HG03045 (cell line): ENCODE data around the gene NCAM2.
"Not testable (repeated sequence)": the region's sequence is repeated elsewhere in the genome, so short reads cannot be mapped to it uniquely, and the experiment has no call there.

Experiments
- ATAC-seq: cut with Tn5 transposase; IDR thresholded peaks from one replicate; pipeline ENCODE4 v1.9.1; 2021; ENCODE audit warnings: mild to moderate bottlenecking, moderate library complexity; ENCODE audit not compliant: unreplicated experiment

NCAM2 gene

GRCh38 chr21:21101911-21102310 lies 103.7 kb downstream of the NCAM2 start:
- no peak for ATAC-seq

DNA sequence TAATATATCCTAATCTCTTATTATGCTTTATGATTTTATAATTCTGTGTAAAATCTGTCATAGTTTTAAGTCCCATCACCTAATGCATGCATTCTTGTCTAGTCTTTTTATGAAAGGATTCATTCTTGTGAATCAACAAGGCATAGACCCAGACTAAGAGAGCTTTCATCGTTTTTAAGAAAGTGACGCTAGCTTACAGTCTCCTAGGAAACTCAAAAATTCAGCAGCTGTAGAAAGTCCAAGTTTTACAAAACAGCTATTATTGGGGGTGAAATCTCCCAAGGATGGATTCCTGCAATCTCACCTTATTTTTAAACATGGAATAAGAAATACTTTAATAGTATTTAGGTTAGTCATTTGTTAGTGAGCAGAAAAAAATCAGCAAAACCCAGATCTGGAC lies 104.7 kb downstream of the NCAM2 start:
- ATAC-seq = no peak

- ATAC-seq = no peak
These were observed 105.5 kb downstream of the NCAM2 start for GRCh38 chr21:21103692-21104091.

DNA sequence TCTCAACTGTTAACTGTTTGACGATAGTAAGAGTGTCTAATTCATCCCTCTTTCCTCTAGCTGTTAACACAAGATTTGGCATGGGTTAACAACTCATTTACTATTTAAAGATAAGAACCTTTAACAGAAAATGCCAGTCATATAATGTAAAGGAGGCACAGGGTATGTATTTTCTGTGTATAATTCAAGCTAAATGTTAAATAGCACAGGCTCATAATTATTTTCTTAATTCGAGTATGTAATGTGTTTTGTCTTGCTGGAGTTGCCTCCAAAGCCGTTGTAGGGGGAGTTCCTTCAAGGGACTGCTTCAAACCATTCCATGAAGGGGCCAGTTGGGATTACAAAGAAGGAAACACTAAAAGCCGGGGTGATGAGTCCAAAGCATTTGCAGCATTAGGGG lies 111.5 kb downstream of the NCAM2 start:
- ATAC-seq = no peak

DNA sequence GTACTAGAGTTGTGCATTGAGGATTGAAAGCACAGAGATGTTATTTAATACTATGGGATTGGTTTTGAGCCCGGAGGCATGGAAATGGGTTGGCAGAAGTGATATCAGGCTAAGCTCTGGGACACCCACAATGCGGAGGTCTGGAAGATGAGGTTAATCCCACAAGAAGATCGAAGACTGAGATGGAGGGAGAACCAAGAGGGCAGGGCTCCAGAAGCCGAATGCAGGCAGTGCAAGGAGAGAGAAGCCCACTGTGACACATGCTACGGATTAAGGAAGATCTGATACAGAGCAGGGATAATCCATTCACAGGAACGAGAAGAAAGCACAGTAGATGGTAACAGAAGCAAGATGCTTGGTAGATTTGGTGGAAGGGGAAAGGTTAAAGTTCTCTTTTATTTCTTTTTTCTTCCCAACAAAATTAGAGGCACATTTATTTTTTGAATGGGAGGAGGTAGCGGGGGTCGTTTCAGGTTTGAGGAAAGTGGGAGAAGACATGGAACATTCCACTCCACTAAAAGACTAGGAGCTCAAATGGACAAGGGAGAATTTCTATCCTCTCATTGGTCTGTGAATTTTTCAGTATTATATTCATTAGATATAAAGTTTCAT lies 113.2 kb downstream of the NCAM2 start:
- no peak for ATAC-seq

DNA sequence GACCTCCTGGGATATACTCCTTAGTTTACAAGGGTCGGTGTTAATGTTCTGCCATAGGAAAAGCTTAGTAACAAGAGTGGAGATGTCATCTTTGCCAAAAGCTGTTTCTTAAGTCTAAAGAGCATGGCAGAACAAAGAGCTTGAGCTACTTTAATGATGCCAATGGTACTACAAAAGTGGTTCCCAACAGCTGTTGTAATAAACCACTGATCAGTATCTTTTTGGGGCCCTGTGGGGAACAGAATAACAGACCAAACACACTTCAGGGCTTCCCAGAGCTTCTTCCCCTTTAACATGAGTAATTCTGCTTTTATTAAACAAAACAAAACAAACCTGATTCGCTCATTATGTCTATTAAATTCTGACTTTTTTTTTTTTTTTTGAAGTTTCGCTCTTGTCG lies 116.3 kb downstream of the NCAM2 start:
- no peak for ATAC-seq

DNA sequence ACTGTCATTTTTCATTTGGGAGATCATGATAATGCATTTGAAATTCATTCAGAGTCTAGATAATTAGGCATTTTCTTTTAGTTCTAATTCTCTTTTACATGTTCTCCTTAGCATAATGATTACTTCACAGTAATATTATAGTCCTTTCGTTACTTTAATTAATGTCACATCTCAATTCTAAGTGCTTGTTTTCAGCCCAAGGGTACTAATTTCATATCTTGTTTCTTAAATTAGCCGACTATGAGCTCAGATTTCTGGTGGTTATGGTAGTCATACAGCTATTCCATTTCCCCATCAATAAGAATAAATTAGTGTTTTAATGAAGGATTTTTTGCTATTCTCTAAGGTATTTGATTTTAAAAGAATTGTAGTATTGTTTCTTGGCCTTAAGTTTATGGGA lies 120.9 kb downstream of the NCAM2 start:
- ATAC-seq = no peak

DNA sequence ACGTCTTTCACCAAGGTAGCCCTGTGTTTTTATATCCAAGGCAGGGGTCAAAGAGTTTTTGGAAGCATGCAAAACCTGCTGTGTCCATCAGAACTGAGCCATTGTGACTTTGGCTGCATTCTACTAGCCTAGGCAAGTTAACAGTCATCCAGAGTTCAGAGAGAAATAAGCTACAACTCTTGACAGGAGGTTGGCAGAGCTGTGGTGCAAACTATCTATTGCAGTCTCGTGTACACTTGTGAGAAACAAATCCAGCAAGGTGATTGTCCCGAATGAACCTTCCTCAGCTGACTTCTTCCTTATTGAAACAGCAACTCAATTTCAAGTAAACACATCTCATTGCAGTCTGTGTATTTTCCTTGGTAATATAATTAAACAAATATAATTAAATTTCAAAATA lies 124.5 kb downstream of the NCAM2 start:
- no peak for ATAC-seq

DNA sequence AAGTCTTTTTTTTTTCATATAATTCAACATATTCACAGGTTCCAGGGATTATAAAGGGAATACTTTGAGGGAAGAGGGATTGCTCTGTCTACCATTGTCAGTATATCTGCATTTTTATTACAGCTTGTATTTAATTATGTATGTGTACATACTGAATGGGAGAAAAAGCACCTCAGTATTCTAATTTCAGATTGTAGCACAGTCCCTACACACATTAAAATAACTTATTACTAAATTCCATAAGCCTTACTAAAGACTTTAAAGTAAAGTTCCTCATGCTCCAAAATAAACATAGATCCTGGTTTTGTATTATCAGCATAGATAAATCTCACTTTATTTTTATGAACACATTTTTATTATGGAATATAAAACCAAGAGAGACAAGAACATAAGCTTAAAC lies 134.2 kb downstream of the NCAM2 start:
- no peak for ATAC-seq

DNA sequence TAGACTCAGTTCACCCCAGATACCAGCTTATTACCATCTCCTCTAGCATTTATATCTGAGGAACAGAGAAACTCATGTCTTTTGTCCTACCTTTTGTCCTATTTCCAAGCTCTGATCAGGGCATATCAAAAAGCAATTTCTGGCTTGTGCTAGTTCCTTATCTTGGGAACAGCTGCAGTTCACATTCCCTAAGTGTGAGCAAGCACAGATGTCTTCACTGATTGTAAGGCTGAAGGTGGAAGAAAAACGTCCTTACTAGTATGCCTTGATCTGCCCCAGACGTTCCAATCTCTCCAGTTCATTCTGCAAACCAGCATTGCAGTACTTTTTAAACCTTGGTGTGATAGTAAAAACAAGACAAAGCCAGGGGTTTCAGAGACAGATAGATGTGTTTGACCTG lies 139.8 kb downstream of the NCAM2 start:
- no peak for ATAC-seq

DNA sequence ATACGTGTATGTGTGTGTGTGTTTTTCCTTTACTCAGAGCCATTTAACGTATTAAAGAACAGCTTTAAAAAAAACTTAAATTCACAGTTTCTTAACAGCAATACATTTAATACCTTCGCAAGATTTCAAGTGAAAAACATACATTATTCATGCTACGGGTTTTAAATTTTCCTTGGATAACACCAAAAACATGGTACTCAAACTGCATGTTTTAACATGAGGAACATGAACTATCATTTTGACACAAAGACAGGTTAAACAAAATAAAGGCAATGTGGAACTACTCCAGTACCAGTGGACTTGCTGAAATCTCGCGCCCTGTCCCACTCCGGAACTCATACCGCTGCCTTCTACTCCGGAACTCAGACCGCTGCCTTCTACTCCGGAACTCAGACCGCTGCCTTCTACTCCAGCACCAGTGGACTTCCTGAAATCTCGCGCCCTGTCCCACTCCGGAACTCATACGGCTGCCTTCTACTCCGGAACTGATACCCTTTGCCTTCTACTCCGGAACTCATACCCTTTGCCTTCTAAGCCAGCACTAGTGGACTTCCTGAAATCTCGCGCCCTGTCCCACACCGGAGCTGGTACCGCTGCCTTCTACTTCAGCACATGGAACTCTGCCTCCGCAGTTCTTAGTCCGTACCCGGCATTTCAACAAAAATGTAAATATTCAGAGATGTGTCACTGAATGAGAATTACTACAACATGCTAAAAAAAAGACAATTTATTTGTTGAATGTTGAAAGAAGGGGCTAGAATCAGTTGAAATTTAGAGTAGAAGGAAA lies 148.6 kb downstream of the NCAM2 start:
- no peak for ATAC-seq

DNA sequence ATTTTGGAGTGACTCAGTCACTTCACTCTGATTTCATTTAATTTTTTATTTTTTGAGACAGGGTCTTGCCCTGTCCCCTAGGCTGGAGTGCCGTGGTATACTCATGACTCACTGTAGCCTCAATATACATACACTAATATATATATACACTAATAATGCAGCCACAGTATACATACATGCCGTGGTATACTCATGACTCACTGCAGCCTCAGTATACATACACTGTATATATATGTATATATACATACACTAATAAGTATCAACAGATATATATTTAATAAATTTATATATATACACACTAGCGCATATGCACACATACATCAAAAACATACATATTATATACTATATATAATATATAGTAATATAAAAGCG lies 149.2 kb downstream of the NCAM2 start:
- no peak for ATAC-seq

GRCh38 chr21:21148009-21148408 lies 149.8 kb downstream of the NCAM2 start:
- no peak for ATAC-seq

DNA sequence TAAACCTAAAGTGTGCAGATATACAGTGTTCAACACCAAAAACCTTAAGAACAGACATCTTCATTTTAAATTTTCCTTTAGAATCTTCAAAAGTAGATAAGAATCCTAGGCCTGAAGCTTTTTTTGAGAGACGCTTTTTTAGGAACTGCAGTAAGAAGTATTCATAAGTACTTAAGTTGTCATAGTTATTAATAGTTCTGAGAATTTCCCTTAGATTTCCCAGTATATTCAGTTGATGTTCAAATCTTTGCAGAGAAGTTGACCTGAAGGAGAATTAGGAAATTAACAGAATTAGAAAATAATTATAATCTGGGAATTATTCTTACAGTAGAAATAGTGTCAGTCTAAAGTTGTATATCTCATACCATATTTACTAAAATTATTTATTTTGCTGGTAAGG lies 150.3 kb downstream of the NCAM2 start:
- ATAC-seq = no peak

DNA sequence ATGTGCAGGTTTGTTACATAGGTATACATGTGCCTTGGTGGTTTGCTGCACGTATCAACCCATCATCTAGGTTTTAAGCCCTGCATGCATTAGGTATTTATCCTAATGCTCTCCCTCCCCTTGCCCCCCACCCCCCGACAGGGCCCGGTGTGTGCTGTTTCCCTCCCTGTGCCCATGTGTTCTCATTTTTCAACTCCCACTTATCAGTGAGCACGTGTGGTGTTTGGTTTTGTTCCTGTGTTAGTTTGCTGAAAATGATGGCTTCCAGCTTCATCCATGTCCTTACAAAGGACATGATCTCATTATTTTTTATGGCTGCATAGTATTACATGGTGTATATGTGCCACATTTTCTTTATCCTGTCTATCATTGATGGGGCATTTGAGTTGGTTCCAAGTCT lies 151.2 kb downstream of the NCAM2 start:
- ATAC-seq = not testable (repeated sequence)

DNA sequence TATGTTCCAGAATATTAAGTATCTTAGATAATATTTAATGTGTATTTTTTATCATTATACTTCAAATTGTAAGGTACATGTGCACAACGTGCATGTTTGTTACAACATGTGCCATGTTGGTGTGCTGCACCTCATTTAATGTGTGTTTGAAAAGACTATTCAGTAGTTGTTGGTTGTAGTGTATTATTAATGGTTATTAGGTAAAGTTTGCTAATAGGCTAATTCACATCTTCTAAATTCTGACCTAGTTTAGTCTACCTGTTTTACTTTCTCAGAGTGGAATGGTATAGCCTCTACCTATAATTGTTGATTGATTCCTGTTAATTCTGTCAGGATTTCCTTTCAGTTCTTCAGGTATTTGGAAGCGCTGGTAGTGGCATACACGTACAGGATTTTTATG lies 153.0 kb downstream of the NCAM2 start:
- ATAC-seq = no peak

DNA sequence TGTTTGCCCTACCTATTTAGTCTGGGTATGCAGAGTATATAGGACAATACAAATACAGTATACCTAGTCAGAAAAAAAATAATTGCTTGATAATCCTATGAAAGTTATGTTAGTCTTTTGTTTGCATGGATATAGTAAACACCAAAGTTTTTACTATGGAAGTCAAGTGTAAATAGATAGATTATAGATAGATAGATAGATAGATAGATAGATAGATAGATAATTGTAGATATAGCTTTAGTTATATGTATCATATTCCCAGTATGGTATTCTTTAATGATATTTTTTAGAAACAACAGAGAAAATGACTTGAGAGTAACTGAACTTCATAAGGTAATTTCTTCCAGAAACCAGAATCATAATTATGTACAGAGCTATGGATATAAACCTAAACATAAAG lies 158.2 kb downstream of the NCAM2 start:
- ATAC-seq = no peak

- no peak for ATAC-seq
These were observed 158.7 kb downstream of the NCAM2 start for GRCh38 chr21:21156957-21157356.

- ATAC-seq = no peak
These were observed 160.2 kb downstream of the NCAM2 start for GRCh38 chr21:21158376-21158918.

DNA sequence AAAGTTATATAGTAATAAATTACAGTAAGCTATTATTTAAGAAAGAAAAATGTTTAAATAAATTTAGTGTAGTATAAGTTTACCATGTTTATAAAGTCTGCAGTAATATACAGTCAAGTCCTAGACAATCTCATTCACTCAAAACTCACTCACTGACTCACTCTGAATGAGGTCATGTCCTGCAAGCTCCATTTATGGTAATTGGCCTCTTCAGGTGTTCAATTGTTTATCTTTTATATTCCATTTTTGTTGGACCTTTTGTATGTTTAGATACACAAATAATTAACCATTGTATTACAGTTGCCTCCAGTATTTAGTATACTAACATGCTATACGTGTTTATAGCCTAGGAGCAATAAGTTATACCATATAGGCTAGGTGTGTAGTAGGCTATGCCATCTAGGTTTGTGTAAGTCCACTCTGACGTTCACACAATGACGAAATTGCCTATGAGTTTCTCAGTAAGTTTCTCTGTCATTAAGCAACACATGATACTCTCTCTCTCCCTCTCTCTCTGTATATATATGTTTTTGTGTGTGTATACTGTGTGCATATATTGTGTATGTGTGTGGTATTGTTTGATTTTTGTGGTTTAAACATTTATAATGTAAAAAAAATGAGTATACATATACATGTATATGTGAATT lies 161.2 kb downstream of the NCAM2 start:
- ATAC-seq = no peak

DNA sequence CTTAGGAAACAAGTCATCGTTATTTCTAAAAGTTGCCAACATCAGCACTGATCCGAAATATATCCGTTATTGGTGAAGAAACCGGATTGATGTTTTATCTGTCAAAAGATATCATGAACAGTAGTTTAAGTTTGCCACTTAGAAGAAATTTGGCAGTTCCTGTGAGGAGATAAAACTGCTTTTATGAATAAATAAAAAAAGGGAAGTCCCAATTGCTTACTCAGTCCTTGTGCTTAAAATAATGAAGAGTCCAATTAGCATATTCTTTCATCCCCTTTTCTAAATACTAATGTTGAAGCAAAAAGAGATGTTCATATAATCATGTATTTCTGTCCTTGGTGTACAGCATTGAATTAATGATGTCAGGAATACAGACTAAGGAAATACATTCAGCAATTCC lies 164.6 kb downstream of the NCAM2 start:
- ATAC-seq = no peak

DNA sequence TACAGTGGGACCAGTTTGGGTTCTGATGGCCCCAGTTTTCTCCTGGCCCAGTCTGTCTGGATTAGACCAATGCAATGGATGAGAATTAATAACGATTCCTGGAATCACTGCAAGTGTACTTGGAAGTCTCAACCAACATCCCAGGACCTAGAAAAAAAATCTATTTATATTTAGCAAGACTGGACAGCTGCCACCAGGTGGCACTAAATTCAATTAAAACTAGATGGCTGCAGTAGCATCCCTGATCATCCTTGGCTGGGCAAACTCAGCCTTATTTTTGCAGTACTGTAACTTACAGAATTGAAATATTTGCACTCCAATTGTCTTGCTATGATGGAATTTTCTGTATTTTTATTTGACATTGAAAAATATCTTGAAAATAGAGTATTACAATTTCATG lies 165.7 kb downstream of the NCAM2 start:
- peak; percentile 71 for ATAC-seq
